HEK293T (cell line): ENCODE data around the gene ZNF48.

Source experiments
- CTBP1 ChIP-seq: fragments of 450-650 bp; IDR thresholded peaks from 2 replicates; pipeline ENCODE4 v1.6.1; 2016; ENCODE audit warnings: borderline replicate concordance
- ELF4 ChIP-seq: fragments of 450-650 bp; IDR thresholded peaks from 2 replicates; pipeline ENCODE4 v1.6.1; 2017; ENCODE audit warnings: antibody characterized with exemption
- FOXA1 ChIP-seq: fragments of 450-650 bp; IDR thresholded peaks from 2 replicates; pipeline ENCODE4 v1.6.1; 2016; ENCODE audit warnings: mild to moderate bottlenecking
- FOXM1 ChIP-seq: fragments of 450-650 bp; IDR thresholded peaks from 2 replicates; pipeline ENCODE4 v1.6.1; 2017; ENCODE audit warnings: mild to moderate bottlenecking, borderline replicate concordance
- HDGF ChIP-seq: fragments of 450-650 bp; IDR thresholded peaks from 2 replicates; pipeline ENCODE4 v1.6.1; 2017; ENCODE audit warnings: antibody characterized with exemption, borderline replicate concordance
- L3MBTL2 ChIP-seq: fragments of 450-650 bp; conservative IDR thresholded peaks from 2 replicates; pipeline ENCODE4 v1.6.1; 2016; ENCODE audit warnings: mild to moderate bottlenecking
- NFRKB ChIP-seq: fragments of 450-650 bp; IDR thresholded peaks from 2 replicates; pipeline ENCODE4 v1.6.1; 2016; ENCODE audit warnings: mild to moderate bottlenecking, moderate library complexity
- PKNOX1 ChIP-seq: fragments of 450-650 bp; IDR thresholded peaks from 2 replicates; pipeline ENCODE4 v1.6.1; 2016
- SP1 ChIP-seq: fragments of 450-650 bp; IDR thresholded peaks from 2 replicates; pipeline ENCODE4 v1.6.1; 2017
- SUZ12 ChIP-seq: fragments of 450-650 bp; IDR thresholded peaks from 2 replicates; pipeline ENCODE4 v1.6.1; 2016; ENCODE audit warnings: mild to moderate bottlenecking
- TARDBP ChIP-seq: fragments of 450-650 bp; IDR thresholded peaks from 2 replicates; pipeline ENCODE4 v1.6.1; 2016
- ZNF384 ChIP-seq: fragments of 450-650 bp; IDR thresholded peaks from 2 replicates; pipeline ENCODE4 v1.6.1; 2016

DNA sequence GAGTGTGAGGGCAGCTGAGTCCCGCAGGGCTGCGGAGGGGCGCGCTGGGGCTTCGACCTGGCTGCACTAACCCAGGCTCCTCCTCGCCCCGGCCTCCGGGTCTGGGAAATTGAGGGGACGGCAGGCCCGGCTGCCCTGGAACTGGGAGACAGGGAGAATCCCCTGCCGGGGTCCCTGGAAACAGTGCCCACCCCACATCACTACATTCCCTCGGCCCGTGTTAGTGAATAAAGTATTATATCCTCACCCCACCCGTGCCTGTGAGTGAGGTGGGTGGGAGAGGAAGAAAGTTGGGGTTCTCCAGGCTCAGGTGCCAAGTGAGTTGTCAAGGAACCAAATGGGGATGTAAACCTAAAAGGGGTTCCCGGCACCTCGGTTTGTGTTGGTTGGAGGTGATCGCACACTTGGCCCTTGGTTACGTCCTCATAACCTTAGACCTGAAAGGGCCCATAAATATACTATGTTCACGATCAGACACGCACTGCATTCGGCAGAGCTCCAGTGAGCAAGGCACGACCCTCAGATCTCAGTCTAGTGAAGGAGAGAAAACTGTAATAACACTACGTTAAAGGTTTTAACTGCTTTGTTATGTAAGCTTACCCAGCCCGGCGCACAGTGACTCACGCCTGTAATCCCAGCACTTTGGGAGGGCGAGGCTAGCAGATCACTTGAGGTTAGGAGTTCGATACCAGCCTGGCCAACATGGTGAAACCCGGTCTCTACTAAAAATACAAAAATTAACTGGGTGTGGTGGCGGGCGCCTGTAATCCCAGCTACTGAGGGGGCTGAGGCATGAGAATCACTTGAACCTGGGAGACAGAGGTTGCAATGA lies 23.3 kb downstream of the ZNF48 start:
- TF ChIP-seq SP1 (no peak), CTBP1 (no peak), L3MBTL2 (no peak), SUZ12 (no peak), PKNOX1 (no peak), ELF4 (no peak), ZNF384 (no peak), FOXA1 (no peak), FOXM1 (no peak), TARDBP (no peak), NFRKB (no peak), HDGF (no peak)
